Cardiac fibroblast (primary cell): Measurements from ENCODE around the gene RBM4B.

Experiments used
- DNase-seq, 2 donors: peaks; one replicate each; pipeline versions ENCODE4 v3.0.0 to v3.0.0-alpha.2; 2010; ENCODE audit warnings: low read depth in 2 of 2
- H3K4me3 ChIP-seq, 2 donors: replicated peaks in 1 of 2; 1 replicate in 1 of 2; 2 replicates in 1 of 2; pipeline ENCODE4 v1.5.1; 2011; ENCODE audit warnings: low read depth in 2 of 2, low read length in 2 of 2, mild to moderate bottlenecking in 2 of 2, moderate library complexity in 1 of 2
- TF ChIP-seq, protein P1 (sequence below): IDR thresholded peaks from one replicate; pipeline ENCODE4 v1.5.1; 2011; ENCODE audit warnings: low read depth, mild to moderate bottlenecking, low read length, inconsistent platforms

RBM4B gene

DNA sequence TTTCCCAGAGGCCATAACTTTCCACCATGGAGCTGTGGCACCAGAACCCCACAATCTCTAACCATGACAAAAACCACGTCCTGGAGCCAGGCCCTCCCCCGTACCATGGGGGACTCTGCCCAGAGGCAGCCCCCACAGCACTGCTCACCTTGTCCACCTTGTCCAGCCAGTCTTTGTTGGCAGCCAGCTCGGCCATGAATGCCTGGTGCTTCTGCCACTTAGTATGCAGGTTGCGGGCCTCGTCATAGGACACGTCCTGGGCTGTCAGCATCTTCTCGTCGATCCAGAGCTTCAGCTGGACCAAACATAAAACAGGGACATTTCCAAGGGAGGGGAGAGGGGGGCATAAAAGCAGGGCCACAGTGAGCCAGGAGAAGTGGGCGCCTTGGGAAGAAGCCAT lies 20.8 kb upstream of the RBM4B start:
- TF ChIP-seq, protein P1, sequence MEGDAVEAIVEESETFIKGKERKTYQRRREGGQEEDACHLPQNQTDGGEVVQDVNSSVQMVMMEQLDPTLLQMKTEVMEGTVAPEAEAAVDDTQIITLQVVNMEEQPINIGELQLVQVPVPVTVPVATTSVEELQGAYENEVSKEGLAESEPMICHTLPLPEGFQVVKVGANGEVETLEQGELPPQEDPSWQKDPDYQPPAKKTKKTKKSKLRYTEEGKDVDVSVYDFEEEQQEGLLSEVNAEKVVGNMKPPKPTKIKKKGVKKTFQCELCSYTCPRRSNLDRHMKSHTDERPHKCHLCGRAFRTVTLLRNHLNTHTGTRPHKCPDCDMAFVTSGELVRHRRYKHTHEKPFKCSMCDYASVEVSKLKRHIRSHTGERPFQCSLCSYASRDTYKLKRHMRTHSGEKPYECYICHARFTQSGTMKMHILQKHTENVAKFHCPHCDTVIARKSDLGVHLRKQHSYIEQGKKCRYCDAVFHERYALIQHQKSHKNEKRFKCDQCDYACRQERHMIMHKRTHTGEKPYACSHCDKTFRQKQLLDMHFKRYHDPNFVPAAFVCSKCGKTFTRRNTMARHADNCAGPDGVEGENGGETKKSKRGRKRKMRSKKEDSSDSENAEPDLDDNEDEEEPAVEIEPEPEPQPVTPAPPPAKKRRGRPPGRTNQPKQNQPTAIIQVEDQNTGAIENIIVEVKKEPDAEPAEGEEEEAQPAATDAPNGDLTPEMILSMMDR: no peak
- no peak overlapping the region for H3K4me3 ChIP-seq
- no peak for DNase-seq

DNA sequence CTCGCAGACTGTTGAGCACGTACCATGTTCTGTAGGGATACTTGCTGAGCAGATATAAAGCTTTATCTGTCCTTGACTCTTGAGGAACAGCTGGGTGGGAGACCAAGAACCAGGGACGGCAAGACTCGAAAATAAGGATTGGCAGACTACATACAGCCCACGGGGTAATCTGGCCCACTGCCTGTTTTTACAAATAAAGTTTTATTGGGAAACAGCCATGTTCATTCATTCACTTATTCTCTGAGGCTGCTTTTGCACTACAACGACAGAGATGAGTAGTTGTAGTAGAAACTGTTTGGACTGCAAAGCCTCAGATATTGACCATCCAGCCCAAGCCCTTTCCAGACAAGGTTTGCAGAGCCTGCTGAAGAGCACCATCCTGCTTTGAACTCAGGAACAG lies 20.3 kb upstream of the RBM4B start:
- TF ChIP-seq, protein P1: no peak
- H3K4me3 ChIP-seq: no peak overlapping the region
- no peak for DNase-seq

DNA sequence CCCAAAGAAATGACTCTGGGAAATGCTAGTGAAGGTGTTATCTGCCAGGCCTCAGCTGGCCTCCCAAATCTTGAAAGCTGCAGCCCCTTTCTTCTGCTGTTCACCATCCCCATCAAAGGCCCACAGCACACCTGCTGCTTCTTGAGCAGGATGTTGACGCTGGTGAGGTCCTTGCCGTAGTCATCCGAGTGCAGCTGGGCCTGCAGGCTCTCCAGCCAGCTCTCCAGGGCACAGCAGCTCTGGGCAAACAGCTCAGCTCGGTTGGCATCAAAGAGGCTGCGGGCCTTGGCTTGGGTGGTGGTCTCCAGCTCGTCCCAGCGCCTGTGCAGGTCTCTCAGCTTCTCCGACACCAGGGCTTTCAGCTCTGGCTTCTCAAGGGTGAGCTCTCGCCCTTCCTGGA lies 18.5 kb upstream of the RBM4B start:
- no peak overlapping the region for H3K4me3 ChIP-seq
- DNase-seq: no peak
- TF ChIP-seq, protein P1: no peak

DNA sequence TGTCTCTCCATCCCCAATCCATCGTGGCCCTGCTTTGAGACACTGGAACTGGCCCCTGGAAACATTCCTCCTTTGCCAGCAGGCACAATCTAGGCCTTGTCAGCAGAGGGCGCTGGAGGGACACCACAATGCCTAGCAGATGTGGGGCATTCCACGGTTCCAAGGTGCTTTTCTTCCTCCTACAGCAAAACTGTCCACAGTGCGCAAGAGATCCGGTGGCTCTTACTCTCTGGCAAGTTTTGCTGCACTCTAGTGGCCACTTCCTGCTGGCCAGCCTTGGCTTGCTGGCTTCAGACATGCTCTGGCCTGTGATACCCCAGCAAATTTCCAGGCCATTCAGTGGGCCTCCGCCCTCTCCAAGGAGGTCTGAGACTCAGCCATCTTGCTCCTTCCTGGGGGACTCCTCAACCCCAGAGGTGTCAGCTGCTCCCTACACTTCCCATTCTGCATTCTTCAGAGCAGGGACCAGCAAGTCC lies 17.1 kb upstream of the RBM4B start:
- TF ChIP-seq, protein P1: peak; percentile 90
- DNase-seq: peak; percentile 98
- H3K4me3 ChIP-seq: no peak overlapping the region

DNA sequence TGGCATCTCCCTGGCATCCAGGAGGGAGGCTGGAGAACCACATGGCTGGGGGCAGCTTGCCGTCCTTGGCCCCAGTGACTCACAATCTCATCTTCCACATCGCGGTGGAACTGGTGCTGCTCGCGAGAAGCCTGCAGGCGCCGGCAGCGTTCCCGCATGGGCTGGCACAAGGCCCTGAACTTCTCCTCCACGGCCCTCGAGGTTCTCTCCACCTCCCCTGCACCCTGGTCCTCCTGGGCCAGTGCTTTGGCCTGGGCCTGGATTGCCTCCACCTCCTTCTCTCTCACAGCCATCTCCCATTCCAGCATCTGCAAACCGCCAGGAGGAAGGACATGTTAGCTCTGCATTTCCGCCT lies 16.3 kb upstream of the RBM4B start:
- no peak overlapping the region for H3K4me3 ChIP-seq
- TF ChIP-seq, protein P1: no peak
- DNase-seq: no peak

DNA sequence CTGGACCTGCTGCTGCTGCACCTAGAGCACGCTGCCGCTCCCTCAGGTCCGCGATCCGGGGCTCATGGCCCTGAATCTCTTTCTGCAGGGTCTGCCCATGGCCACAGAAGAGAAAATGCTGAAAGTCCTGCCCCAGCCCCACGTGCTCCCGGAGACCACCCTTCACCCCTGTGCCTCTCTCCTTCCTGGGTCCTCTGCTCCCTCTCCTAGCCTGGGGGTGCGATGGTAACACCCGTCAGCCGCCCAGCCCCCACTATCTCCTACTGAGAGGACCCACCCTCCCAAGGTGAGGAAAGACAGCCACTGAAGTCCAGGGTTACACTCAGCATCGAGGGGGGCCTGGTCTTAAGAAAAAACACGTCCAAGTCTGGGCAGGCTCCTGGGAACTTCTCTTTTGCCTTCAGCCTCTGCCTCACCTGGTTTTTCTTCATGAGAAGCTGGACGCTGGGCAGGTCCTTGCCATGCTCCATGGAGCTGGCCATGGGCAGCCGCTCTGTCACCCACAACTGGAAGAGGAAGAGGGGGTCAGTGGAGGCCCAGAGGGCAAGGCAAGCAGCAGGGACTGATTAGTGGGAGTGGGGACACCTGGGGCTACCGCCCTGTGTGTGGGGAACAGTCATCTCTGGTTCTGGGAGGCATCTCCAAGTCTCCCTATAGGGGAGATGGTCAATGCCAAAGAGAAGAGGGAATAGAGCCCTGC lies 15.8 kb upstream of the RBM4B start:
- TF ChIP-seq, protein P1: no peak
- no peak overlapping the region for H3K4me3 ChIP-seq
- no peak for DNase-seq

DNA sequence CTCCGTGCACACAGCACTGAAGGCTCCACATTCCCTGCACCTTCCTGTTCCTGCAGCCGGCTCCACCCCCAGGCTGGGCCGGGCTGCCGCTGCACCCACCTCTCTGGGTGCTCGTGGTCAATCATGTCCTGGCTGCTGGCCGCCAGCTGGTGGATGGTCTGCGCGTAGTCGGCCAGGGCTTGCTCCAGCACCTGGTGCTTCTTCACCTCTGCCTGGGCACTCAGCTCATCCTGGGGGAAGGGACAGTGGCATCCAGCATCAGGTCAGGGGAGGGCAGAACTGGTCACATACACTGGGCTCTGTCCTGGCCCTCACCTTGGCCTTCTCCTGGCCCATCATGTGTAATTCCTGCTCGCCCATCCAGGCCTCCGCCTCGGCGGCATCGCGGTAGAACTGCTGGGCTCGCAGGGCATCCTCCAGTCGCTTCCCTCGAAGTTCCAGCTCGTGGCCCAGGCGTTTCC lies 15.2 kb upstream of the RBM4B start:
- no peak overlapping the region for H3K4me3 ChIP-seq
- DNase-seq: no peak
- TF ChIP-seq, protein P1: no peak
